ENCODE results near the gene SYVN1.

SYVN1 gene

DNA sequence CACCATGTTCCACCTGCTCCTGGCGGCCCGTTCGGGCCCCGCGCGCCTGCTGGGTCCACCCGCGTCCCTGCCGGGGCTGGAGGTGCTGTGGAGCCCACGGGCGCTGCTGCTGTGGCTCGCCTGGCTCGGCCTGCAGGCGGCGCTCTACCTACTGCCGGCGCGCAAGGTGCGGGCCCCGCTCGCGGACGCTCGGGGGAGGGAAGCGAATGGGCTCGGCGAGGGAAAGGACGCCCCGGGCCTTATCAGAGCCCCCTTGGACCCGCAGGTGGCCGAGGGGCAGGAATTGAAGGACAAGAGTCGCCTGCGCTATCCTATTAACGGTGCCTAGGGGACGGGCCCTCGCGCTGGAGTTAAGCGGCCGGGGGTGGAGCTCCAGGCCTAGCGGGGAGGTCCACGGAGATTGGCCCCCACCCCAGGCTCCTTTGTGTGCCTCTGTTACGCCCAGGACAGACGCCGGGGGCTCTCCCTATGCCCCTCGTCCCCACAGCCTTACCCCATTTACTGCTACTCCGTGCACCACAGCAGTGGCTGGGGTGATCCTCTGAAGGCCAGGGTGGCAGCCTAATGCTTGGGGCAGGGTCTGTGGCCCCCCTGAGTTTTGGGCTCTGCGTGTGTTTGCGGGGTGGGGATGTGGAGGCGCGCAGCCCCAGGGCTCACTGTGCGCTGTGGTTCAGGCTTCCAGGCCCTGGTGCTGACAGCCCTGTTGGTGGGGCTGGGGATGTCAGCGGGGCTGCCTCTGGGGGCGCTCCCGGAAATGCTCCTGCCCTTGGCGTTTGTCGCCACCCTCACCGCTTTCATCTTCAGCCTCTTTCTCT lies 21.6 kb downstream of the SYVN1 start:
- DNase-seq (ENCODE audit: low spot score), result peak; percentile 76

DNA sequence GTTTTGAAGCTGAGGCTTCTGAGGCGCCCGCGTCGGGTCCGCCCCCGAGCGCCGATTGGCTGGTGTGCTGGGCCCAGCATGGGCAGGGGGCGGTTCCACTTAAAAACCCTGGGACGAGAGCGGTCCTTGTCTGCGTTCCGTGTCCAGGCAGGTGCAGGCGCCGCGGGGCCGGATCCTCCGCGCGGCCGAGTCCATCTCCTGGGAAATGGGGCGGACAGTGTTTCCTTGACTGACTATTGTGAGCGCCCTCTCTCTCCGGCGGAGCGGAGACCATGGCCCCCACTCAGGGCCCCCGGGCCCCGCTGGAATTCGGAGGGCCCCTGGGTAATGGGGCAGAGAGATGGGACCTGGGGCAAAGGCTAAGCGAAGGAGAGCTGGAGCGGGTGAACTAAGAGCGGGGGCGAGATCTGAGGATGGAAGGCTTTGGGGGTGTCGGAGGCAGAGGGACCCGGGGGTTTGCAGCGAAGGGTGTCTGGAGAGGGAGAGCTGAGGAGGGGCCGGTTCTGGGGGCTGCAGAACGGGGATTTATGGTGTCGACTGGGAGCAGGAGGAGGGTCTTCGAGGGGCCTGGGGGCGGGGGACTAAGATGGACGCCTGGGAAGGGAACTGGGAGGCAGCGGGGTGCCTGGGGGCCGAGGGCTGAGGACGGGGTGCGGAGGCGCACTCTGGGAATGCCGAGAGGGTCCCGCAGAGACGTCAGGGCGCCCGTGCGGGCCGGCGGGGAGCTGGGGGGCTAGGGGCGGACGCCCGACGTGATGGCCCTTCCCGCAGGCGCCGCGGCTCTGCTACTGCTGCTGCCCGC lies 22.4 kb downstream of the SYVN1 start, which contains the start of gene TM7SF2:
TSS of gene TM7SF2 (plus strand) at position 129 of the 802 bp plus-strand sequence. CDS start at position 273, 144 bp downstream.
- peak; percentile 94 for DNase-seq (ENCODE audit: low spot score)

DNA sequence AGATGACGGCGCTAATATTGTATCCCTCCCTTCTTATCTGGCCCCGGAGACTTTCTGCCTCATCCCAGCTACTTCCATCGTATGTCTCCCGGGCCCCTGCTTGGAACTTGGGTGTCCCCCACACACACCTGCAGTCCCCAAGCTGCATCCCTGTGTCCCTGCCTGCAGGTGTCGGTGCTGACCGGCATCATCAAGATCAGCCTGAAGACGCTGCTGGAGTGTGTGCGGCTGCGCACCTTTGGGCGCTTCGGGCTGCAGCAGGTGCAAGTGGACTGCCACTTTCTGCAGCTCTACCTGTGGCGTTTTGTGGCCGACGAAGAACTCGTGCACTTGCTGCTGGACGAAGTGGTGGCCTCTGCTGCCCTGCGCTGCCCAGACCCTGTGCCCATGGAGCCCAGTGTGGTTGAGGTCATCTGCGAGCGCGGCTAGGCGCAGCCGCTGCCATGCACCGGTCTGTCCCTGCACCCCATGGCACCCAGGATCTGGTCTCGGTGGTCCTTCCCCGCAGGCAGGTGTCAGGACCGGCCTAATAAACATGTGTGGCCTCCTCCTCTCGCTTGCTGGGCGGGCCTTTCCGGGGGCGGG lies 23.1 kb downstream of the SYVN1 start:
- no peak for DNase-seq (ENCODE audit: low spot score)

DNA sequence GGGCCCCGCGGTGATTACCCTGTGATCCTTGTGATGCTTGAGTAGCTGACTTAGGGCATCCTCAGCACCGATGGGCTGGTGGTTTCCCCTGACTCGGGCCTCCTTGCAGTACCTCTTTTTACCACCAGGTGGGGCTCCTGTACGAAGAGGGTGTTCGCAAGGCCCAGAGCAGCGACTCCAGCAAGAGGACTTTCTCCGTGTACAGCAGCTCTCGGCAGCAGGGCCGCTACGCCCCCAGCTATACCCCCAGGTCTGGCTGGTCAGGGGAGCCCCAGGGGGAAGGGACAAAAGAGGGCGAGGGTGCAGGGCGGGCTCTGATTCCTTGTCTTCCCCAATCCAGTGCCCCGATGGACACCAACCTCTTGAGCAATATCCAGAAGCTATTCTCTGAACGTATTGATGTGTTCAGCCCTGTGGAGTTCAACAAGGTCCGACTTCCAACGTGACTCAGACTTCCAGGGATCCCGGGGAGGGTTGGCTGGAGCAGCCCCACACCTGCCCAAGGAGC lies 23.9 kb downstream of the SYVN1 start:
- DNase-seq (ENCODE audit: low spot score), result peak; percentile 96

DNA sequence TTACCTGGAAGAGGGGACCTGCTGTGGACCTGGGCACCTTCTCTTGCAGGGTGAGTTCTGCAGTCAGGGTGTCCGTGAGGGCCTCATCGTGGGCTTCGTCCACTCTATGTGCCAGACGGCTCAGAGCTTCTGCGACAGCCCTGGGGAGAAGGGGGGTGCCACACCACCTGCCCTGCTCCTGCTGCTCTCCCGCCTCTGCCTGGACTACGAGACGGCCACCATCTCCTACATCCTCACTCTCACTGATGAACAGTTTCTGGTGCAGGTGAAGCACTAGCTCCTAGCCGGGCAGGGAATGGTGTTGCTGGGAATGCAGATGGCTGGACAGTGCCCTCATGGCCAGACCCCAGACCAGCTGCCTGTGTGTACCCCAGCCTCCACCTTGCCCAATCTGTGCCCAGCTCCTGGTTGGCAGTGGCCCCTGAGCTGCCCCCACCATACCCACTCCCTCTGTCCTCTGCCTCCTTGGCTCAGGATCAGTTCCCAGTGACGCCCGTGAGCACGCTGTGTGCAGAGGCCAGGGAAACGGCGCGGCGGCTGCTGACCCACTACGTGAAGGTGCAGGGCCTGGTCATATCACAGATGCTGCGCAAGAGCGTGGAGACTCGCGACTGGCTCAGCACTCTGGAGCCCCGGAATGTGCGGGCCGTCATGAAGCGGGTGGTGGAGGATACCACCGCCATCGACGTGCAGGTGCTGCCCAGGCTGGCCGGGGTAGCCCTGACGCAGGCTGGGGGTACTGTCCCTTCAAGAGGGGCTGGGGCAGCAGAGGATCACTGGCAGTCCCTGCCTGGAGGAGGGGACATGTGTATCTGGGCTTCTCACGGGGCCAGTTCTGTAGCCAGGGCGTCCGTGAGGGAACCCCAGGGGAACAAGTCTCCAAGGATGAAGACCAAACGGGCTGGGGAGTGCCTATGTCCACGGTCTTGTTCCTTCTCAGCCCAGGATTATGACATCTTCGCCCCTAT lies 24.8 kb downstream of the SYVN1 start:
- DNase-seq (ENCODE audit: low spot score), result no peak

- no peak for DNase-seq (ENCODE audit: low spot score)
Observed at GRCh38 chr11:65108469-65109123, 25.7 kb downstream of the SYVN1 start.

- DNase-seq (ENCODE audit: low spot score), result no peak
Observed at GRCh38 chr11:65107751-65108468, 26.4 kb downstream of the SYVN1 start.

GRCh38 chr11:65107078-65107477 lies 27.2 kb downstream of the SYVN1 start:
- DNase-seq (ENCODE audit: low spot score), result no peak

- no peak for DNase-seq (ENCODE audit: low spot score)
Observed at GRCh38 chr11:65104628-65105027, 29.7 kb downstream of the SYVN1 start.

GRCh38 chr11:65103476-65103875 lies 30.8 kb downstream of the SYVN1 start:
- DNase-seq (ENCODE audit: low spot score), result no peak

- DNase-seq (ENCODE audit: low spot score), result no peak
Observed at GRCh38 chr11:65102142-65103095, 31.9 kb downstream of the SYVN1 start.

DNA sequence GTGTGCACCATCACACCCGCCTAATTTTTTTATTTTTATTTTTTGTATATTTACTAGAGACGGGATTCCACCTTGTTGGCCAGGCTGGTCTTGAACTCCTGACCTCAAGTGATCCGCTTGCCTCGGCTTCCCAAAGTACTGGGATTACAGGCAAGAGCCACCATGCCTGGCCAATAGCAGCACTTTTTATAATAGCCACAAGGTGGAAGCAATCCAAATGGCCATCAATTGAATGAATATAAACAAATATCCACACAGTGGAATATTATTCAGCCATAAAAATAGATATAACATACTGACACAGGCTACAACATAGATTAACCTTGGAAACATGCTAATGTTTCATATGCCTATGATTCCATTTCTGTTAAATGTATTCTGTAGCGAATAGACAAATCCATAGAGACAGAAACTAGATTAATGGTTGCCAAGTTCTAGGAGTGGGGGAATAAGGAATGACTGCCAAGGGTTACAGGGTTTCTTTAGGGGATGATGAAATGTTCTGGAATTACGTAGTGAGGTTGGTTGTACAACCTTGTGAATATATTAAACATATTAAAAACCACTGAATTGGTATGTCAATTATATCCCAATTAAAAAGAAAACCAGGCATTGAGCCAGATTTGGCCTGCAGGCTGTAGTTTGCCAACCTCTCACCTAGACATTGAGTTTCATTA lies 33.5 kb downstream of the SYVN1 start:
- no peak for DNase-seq (ENCODE audit: low spot score)

DNA sequence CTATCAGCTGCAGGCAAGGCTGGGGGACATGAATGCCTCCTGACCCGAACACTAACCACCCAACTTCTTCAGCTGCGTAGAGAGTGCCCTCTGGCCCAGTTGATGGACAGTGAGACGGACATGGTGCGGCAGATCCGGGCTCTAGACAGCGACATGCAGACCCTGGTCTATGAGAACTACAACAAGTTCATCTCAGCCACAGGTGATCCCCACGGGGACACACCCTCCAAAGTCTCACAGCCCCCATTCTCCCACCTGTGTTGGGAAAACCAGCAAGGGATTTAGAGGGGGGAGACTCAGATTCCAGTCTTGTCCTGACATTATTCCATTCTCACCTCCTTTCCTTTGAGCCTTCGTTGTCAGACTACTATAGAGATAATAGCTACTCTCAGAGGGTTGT lies 37.4 kb downstream of the SYVN1 start:
- no peak for DNase-seq (ENCODE audit: low spot score)

GRCh38 chr11:65095974-65096806 lies 38.1 kb downstream of the SYVN1 start, which contains the start of gene VPS51:
TSS of gene VPS51 (plus strand) at chr11:65096214. CDS start at chr11:65096251, 37 bp downstream.
- DNase-seq (ENCODE audit: low spot score), result peak; percentile 89

- no peak for DNase-seq (ENCODE audit: low spot score)
Observed at GRCh38 chr11:65095427-65095826, 38.9 kb downstream of the SYVN1 start.

- no peak for DNase-seq (ENCODE audit: low spot score)
Observed at GRCh38 chr11:65090628-65091027, 43.7 kb downstream of the SYVN1 start.

- no peak for DNase-seq (ENCODE audit: low spot score)
Observed at GRCh38 chr11:65089621-65090020, 44.7 kb downstream of the SYVN1 start.
